ENCODE data around the gene APOC4. TPM values are rescaled to one million over a fixed set of nuclear protein-coding genes. Genes with fewer than 3 reads are reported as not detected.

Gene APOC4
- total RNA-seq, 1 experiment from 2014 or later = not detected

GRCh38 chr19:44947041-44947581, 5.1 kb downstream of the APOC4 start (continued):
- TF ChIP-seq CBX3 (IDR thresholded peaks at IDR 0.05; ENCODE audit: low read depth) (no peak), ZNF274 (IDR thresholded peaks at IDR 0.05; ENCODE audit: low read depth, low read length) (no peak), ZBTB33 (IDR thresholded peaks at IDR 0.05; ENCODE audit: extremely low read depth, insufficient replicate concordance, low read length) (no peak), SP1 (IDR thresholded peaks at IDR 0.05; ENCODE audit: low read depth) (no peak), ELF1 (IDR thresholded peaks at IDR 0.05; ENCODE audit: borderline replicate concordance, low read depth) (no peak), SRF (IDR thresholded peaks at IDR 0.05; ENCODE audit: low read depth) (no peak), EZH2phosphoT487 (IDR thresholded peaks at IDR 0.05; ENCODE audit: borderline replicate concordance) (no peak), POLR2AphosphoS5 (IDR thresholded peaks at IDR 0.05; ENCODE audit: low read depth, low read length) (no peak)

GRCh38 chr19:44948237-44948636, 6.2 kb downstream of the APOC4 start:
- Histone ChIP-seq H4K20me1 (ENCODE audit: insufficient read depth) (no peaks in the 10 kb centered on the region), H3K9me3 (ENCODE audit: control insufficient read depth in 1 of 2, insufficient read depth in 1 of 2, low read depth in 1 of 2, low read length in 2 of 2) (no peaks in the 10 kb centered on the region), H3K9me2 (ENCODE audit: insufficient read depth) (no peaks in the 10 kb centered on the region), H3K9ac (ENCODE audit: low read length) (no peak overlapping the region), H3K4me3 (replicated peaks in 1 of 2; ENCODE audit: low read depth in 1 of 2, low read length in 2 of 2) (no peak overlapping the region), H3K4me2 (ENCODE audit: low read length) (no peak overlapping the region), H3K79me2 (ENCODE audit: insufficient read depth, low read length) (no peaks in the 10 kb centered on the region), H3K36me3 (ENCODE audit: control insufficient read depth in 1 of 2, insufficient read depth in 2 of 2, low read length in 2 of 2) (no peaks in the 10 kb centered on the region), H2AFZ (ENCODE audit: low read depth, low read length, poor library complexity, severe bottlenecking) (no peak overlapping the region), H3K27ac (ENCODE audit: low read depth, low read length) (no peak overlapping the region), H3K4me1 (ENCODE audit: control insufficient read depth in 1 of 2, insufficient read depth in 2 of 2, low read length in 2 of 2) (peaks cover 5 to 6% of the 10 kb centered on the region in 2 experiments; a peak in 2 of 4 replicates), H3K27me3 (ENCODE audit: insufficient read depth, low read length) (no peaks in the 10 kb centered on the region)
- no TSS peak for BruUV-seq (replicated peaks)
- ChIA-PET RAD21 (ENCODE audit: low non-redundant PET in 1 of 2, low total read pairs in 2 of 2, uncharacterized antibody in 2 of 2, unreplicated experiment in 2 of 2) (no interaction called here), CTCF (no interaction called here), POLR2A (no interaction called here)
- intact Hi-C loops (cut with micrococcal nuclease) = no loop called here
- no peak for DNase-seq (ENCODE audit: low read depth, low spot score)
- ATAC-seq = no peak
- no peak for TF ChIP-seq REST (IDR thresholded peaks at IDR 0.05; ENCODE audit: low read depth)
- TF ChIP-seq ZBTB33 (IDR thresholded peaks at IDR 0.05; ENCODE audit: extremely low read depth, insufficient replicate concordance, low read length) = no peak
- no peak for TF ChIP-seq CEBPB (IDR thresholded peaks at IDR 0.05; ENCODE audit: low read depth)
- TF ChIP-seq POLR2A (IDR thresholded peaks at IDR 0.05; ENCODE audit: borderline replicate concordance, extremely low read depth, insufficient read depth, insufficient read length) = no peak
- TF ChIP-seq SP1 (IDR thresholded peaks at IDR 0.05; ENCODE audit: low read depth) = no peak
- TF ChIP-seq ZFX (IDR thresholded peaks at IDR 0.05) = no peak
- TF ChIP-seq YY1 (IDR thresholded peaks at IDR 0.05; ENCODE audit: extremely low read depth, insufficient replicate concordance, low read depth, low read length) = no peak
- no peak for TF ChIP-seq ATF3 (IDR thresholded peaks at IDR 0.05)
- TF ChIP-seq TCF7L2 (IDR thresholded peaks at IDR 0.05; ENCODE audit: borderline replicate concordance, extremely low read depth, insufficient read depth, insufficient read length) = no peak
- no peak for TF ChIP-seq SIN3A (IDR thresholded peaks at IDR 0.05; ENCODE audit: low read depth)
- no peak for TF ChIP-seq EZH2phosphoT487 (IDR thresholded peaks at IDR 0.05; ENCODE audit: borderline replicate concordance)
- no peak for TF ChIP-seq CBX3 (IDR thresholded peaks at IDR 0.05; ENCODE audit: low read depth)
- TF ChIP-seq POLR2AphosphoS5 (IDR thresholded peaks at IDR 0.05; ENCODE audit: low read depth, low read length) = no peak

All from HCT116 (cell line).